Measurements from ENCODE around the gene KRCC1.
"Not testable (repeated sequence)": the region's sequence is repeated elsewhere in the genome, so short reads cannot be mapped to it uniquely, and the experiment has no call there.

The KRCC1 gene

DNA sequence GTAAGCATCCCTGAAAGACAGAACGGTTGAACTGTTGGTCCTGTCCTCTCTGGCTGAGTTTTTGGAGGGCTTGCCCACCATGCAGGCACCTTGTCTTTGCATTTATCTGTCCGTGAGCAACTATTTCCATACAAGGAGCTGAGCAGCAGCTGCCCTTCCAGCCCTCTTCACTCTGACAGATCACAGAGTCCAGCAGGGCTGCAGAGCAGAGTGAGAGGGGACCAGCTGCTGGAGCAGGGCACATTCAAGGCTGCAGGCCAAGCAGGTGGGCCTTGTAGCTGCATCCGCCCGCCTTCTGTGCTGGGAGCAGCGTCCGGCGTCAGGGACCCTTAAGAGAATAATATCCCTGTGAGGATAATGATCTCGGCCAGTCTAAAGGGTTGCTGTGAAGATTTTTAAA lies 21.5 kb upstream of the KRCC1 start:
- no peak for DNase-seq (ENCODE audit: low read depth)

- peak; percentile 78 for DNase-seq (ENCODE audit: low read depth)
Measured at GRCh38 chr2:88074854-88075292, 19.3 kb upstream of the KRCC1 start.

- DNase-seq (ENCODE audit: low read depth) = no peak
Measured at GRCh38 chr2:88074150-88074549, 18.6 kb upstream of the KRCC1 start.

DNA sequence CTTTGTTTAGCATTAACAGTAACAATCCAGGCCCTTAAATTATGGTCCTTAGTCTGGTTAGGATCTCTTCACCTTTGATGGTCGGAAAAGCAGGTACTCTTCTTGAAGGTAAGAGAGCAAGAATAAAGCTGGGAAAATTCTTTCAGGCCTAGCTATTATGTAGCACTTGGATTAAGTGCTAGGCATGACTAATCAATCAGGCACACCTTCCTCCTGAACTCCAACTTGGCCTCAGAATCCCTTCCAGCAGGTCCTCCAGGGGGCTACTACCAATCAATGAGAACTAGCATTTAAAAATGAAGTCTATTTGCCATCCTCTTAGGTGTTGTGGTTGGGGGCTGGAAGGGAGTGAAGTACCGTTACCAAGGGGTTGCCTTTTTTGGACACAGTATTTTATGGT lies 15.8 kb upstream of the KRCC1 start:
- no peak for DNase-seq (ENCODE audit: low read depth)

- DNase-seq (ENCODE audit: low read depth) = no peak
Measured at GRCh38 chr2:88070055-88070454, 14.5 kb upstream of the KRCC1 start.

DNA sequence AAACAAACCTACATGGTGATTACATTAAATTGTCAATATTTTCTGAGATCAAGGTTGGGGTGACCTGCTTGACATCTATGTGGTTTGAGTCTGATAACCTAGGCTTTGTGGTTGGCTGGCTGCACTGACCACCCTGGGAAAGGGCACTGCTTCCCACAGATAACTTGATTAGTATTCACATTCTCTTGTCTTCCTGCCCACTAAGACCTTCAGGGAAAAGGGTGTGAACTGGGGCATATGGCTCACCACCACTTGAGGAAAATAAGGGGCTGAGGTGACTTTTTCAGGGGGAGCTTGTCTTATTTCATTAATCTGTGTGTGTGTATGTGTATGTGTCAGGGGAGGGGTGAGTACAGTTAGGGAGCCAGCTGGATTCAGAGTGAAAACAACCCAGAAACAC lies 13.5 kb upstream of the KRCC1 start:
- DNase-seq (ENCODE audit: low read depth) = no peak

- no peak for DNase-seq (ENCODE audit: low read depth)
Measured at GRCh38 chr2:88068044-88068443, 12.5 kb upstream of the KRCC1 start.

DNA sequence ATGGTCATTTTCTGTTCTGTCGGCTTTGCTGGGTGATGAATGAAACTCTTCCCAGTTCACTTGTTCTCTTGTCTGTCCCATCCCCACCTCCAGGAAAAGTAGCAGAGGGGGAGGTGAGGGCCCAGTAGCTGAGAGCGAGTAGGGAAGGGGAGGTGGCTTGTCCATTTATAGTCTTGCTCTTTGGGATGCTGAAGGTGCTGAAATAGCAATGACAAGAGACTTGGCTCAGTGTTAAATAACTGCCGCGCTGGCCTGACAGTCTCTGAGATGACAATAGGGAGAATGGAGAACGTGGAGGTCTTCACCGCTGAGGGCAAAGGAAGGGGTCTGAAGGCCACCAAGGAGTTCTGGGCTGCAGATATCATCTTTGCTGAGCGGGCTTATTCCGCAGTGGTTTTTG lies 12.0 kb upstream of the KRCC1 start, which contains the start of gene SMYD1:
SMYD1 (plus strand) TSS at position 228 of the 400 bp plus-strand sequence; CDS start at position 268, 40 bp downstream.
- no peak for DNase-seq (ENCODE audit: low read depth)

DNA sequence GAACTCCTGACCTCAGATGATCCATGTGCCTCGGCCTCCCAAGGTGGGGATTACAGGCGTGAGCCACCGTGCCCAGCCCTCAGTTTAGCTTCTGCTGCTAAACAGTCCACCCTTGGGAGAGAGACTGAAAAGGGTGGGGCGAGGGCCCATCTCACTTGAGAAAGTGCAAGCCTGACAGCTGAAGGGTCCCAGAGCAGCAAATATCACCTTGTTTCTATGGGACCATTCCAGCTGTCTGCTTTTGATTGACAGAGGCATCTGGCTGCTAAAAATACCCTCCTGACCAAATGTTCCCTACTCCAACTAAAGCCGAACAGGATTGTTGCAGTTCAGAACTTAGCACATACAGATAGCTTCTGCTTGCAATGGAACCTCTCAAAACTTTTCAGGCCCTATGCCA lies 11.6 kb upstream of the KRCC1 start:
- DNase-seq (ENCODE audit: low read depth) = no peak

GRCh38 chr2:88066543-88066942 lies 11.0 kb upstream of the KRCC1 start:
- no peak for DNase-seq (ENCODE audit: low read depth)

GRCh38 chr2:88061295-88061694 lies 5.7 kb upstream of the KRCC1 start:
- no peak for DNase-seq (ENCODE audit: low read depth)

- no peak for DNase-seq (ENCODE audit: low read depth)
Measured at GRCh38 chr2:88060907-88061275, 5.3 kb upstream of the KRCC1 start.

- no peak for DNase-seq (ENCODE audit: low read depth)
Measured at GRCh38 chr2:88059979-88060906, 4.7 kb upstream of the KRCC1 start.

- DNase-seq (ENCODE audit: low read depth) = no peak
Measured at GRCh38 chr2:88058191-88058590, 2.6 kb upstream of the KRCC1 start.

- DNase-seq (ENCODE audit: low read depth) = no peak
Measured at GRCh38 chr2:88057437-88057844, 1.9 kb upstream of the KRCC1 start.

DNA sequence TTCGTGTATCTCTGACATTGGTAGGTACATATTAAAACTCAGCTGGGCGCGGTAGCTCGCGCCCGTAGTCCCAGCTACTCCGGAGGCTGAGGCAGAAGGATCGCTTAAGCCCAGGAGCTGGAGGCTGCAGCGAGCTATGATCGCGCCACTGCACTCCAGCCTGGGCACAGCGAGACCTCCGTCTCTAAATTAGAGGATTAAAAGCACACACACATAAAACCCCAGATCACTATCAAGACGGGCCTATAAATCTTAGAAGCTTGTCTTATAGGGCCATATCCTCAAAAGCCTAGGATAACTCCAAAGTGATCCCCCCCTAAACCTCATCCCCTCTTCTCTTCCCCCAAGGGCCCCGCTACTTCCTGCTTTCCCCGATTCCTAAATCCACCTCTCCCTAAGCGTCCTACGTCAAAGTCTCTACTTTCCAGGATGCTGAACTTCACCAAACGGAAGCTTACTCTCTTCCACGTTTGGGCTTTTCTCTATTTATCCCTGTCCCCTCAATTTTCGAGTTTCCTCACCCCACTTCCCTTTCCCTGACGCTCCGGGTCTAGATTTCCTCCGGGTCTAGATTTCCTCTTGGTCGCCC lies 707 bp downstream of the KRCC1 start:
- DNase-seq (ENCODE audit: low read depth) = no peak

DNA sequence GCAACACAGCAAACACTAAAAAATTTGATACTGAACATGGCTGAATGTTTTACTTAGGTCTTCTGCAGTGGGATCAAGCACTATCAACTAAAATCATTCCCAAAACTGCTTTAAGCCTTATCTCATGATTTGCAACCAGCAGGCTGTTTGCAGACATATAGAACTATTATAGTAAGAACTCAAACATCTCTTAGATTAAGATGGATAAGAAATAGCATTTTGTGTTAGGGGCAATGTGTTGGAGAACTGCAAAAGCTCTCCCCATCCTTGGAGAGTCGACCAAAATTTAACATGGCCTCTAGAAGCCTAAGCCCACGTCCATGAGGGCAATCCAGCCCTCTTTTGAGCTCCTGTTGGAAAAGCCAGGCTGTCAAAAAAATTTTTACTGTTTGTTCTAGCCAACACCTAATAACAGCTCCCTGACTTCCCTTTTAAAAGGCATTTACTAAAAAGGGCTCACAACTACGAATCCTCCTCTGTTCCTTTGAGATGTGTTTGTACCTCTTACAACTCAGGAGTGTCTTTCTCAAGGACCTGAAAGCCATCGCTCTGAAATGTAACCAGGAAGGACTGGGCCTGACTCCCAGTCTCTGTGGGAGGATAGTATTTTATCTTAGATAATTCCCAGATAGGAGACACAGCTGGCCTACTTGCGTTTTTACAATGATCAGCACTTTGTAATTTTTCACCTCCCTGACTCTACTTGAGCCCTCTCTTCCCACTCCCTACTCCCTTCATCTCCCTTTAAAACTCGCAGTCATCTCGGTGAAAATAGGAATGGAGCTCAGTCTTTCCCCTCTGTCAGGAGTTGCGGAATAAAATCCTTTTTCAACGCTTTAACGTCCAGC lies 1.4 kb downstream of the KRCC1 start:
- DNase-seq (ENCODE audit: low read depth) = no peak

DNA sequence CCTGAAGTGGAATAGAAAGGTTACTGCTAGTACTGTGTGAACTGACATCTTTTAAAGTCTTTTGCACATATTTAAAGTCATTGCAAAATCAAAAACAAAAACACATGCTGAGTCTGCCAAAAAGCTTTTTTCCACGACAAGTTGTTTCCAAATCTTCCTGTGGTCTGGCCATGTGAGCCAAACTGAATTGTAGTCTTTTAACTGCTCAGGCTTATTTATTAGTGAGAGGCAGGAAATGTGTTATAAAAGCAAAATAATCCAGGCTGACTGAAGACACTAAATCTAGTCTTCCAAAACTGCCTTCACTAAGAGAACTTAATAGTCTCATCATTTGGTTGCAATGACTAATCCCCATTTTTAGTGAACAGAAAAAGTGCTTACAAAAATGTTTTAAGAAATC lies 2.3 kb downstream of the KRCC1 start:
- DNase-seq (ENCODE audit: low read depth) = no peak

DNA sequence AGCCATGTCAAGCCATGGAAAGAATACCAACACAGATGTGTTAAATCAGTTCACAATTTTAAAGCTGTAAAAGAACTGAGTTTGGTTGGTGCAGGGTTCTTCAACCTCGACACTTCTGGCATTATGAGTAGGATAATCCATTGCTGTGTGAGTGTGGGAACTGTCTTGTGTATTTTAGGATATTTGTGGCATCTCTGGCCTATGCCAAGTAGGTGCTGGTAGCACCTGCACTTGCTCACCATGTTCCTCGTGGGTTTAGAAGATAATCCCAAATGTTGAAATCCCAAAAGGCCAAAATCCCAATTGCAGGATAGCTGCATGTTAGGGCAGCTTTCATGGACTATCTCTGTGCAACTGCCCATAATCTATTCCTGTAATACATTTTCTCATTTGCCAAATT lies 3.8 kb downstream of the KRCC1 start:
- no peak for DNase-seq (ENCODE audit: low read depth)

DNA sequence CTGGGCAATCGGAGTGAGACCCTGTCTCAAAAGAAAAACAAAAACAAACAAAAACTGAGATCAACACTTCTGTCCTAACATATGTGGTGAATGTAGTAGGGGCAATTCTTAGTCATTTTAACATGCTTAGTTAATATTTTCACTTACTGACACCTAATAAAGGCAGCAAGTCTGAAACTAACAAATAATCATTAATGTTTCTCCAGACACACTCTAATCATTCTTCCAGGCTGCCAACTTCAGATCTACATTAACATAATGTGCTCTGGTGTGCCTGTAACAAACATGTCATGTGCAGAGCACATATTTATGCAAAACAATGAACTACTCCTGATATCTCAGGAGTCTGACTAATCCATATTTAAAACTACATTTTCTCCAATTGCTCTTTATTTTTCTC lies 6.0 kb downstream of the KRCC1 start:
- DNase-seq (ENCODE audit: low read depth) = no peak

GRCh38 chr2:88048541-88048940 lies 7.0 kb downstream of the KRCC1 start:
- DNase-seq (ENCODE audit: low read depth) = no peak

- DNase-seq (ENCODE audit: low read depth) = not testable (repeated sequence)
Measured at GRCh38 chr2:88045561-88045960, 10.0 kb downstream of the KRCC1 start.

GRCh38 chr2:88042476-88042875 lies 13.1 kb downstream of the KRCC1 start:
- DNase-seq (ENCODE audit: low read depth) = no peak

All from non-pigmented ciliary epithelial cell (primary cell).